Measurements from ENCODE around the gene EMILIN1. TPM values are rescaled to one million over a fixed set of nuclear protein-coding genes. Genes with fewer than 3 reads are reported as not detected.

Gene EMILIN1
- total RNA-seq: 305 and 366 TPM in 2 replicates

DNA sequence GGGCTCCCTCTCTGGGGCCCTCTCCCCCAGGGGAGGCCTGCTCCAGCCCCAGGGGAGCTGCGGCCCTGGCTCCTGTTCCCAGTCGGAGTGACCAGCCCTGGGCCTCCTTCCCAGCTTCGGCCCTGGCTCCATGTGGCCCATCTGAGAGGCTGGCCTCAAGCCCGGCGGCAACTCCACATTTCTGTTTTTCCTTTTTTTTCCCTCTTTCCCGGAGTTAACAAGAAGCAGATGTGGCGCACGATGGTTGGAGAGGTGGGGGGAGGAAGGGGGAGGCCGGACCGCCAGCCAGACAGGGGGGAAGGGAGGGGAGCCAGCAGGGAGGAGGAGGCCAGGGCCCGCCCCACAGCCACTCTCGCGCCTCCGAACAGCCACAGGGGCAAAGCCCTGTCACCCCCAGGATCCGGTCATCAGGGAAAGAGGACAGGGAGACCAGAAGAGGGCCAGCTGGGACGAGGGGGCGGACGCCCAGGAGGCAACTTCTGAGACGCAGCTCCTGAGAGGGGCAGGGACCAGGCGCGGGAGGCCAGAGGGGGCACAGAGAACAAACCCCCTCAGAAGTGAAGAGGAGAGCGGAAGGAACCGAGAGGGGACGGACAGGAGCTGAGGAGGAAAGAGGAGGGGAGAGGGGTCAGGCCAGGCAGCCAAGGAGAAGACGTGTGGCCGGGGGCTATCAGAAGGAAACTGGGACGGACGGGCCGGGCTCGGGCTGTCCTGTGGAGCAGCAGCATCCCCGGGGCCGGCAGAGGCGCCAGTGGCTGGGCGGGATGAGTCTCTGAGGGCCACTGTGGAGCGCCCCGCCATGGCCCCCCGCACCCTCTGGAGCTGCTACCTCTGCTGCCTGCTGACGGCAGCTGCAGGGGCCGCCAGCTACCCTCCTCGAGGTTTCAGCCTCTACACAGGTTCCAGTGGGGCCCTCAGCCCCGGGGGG, at the start of gene EMILIN1:
Gene EMILIN1 (plus strand): TSS at position 349 of the 928 bp plus-strand sequence. CDS start 451 bp downstream, at position 800.

DNA sequence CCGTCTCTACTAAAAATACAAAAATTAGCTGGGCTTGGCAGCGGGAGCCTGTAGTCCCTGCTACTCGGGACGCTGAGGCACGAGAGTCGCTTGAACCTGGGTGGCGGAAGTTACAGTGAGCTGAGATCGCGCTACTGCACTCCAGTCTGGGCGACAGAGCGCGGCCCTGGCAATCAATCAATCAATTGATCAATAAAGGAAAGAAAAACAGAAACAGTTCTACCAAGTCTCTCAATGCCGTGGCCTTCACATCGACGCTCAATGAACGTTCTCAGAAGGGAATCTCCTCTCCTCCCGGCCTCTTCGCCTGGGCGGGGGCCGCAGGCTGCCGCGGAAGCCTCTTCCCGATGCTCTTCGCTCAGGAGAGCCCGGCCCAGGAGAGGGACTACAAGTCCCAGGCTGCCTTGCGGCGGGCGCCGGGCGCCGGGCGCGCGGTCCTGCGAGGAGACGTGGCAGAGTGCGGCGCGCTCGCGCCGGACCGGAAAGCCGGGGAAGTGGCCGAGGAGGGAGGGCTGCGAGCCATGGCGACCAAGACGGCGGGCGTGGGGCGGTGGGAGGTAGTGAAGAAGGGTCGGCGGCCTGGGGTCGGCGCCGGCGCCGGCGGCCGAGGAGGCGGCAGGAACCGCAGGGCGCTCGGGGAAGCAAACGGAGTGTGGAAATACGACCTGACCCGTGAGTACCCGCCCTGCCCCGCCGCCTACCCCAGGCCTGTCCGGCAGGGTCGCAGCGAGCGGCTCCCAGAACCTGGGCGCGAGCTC, 45.7 kb upstream of the EMILIN1 start, which contains the start of gene TMEM214:
Gene TMEM214 (plus strand): TSS at position 471 of the 758 bp plus-strand sequence. CDS start 51 bp downstream, at position 522.

DNA sequence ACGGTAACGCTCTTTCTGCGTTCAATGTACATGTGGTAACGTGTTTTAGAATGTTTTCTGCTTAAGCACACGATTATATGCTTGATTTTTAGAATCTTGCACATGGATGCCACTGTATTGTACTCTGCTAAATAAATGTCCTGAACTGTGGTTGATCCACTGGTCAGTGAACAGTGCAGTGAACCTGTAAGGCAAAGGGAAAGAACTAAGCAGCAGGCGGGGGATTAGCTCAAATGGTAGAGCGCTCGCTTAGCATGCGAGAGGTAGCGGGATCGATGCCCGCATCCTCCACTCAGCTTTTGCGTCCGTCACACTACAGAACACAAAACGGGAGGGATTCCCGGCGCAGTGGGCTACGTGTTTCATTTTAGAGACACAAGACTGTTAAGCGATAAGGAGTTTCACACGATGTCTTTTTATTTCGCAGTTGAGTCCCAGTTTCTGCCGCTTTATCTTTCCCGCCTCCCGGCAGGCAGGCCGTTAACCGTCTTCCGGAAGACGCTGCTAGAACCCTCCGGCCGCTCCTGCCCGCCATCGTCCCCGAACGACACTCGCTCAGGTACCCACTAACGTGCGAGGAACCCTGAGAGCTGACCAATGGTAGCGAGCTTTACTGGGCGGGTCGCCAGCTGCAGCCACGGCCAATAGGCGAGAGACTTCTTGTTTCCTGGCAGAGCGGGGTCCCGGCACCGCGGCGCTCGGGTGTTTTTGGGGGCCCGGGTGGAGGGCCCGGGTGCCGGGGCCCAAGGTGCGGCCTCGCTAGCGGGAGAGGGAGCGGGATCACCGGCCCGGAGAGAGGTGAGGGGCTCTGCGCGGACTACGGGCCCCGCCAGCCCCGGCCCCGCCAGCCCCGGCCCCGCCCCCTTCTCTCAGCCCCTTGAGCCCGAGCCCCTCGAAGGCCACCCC, 27.2 kb upstream of the EMILIN1 start, which contains the start of gene AGBL5:
Gene AGBL5 (plus strand): TSS at position 673 of the 906 bp plus-strand sequence. CDS start 1,291 bp downstream, outside the sequence.

GRCh38 chr2:27071277-27071989, 7.0 kb upstream of the EMILIN1 start, which contains the start of gene OST4:
OST4 (minus strand) TSS chr2:27071654.

GRCh38 chr2:27086724-27087593, 8.5 kb downstream of the EMILIN1 start, which contains the start of gene KHK:
KHK (plus strand) TSS chr2:27086772; CDS start chr2:27087260, 488 bp downstream.

GRCh38 chr2:27118525-27119329, 40.3 kb downstream of the EMILIN1 start, which contains the start of gene CGREF1:
CGREF1 (minus strand) TSS chr2:27119128; CDS start chr2:27104366, 14,762 bp downstream.

DNA sequence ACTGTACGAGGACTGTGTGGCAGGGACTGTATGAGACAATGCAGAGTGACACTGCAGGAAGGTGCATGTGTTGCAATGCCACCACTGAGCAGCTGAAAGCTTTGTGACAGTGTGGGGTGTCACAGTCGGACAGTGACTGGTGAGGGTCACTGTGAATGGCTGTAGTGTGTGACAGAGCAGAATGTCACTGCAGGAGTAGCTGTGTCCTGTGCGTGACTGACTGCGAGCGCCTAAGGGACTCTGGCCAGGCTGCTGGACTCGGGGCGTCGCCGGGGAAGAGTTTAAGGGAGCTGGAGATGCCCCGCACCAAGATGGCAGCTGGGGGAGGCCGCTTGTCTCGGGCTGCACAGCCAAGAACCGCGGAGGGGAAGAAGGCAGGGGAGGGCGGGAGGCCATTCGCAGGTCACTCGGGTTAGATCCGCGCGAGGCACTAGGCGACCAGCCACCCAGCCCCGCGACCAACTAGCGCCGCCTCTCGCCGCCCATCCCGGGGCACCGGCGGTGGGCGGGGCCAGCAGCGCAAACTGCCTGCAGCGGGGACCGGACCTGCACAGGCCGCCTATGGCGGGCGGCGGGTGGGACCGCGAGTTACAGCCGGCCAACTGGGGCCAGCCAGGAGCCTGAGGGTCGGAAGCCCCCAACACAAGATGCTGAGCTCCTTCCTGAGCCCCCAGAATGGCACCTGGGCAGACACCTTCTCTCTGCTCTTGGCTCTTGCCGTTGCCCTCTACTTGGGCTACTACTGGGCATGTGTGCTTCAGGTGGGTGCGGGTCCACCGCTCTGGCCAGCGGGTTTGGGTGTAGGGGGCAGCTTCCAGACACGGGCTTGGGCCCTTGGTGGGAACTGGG, 45.1 kb downstream of the EMILIN1 start, which contains the start of gene ABHD1:
Gene ABHD1 (plus strand): TSS at position 514 of the 849 bp plus-strand sequence. CDS start 134 bp downstream, at position 648.

DNA sequence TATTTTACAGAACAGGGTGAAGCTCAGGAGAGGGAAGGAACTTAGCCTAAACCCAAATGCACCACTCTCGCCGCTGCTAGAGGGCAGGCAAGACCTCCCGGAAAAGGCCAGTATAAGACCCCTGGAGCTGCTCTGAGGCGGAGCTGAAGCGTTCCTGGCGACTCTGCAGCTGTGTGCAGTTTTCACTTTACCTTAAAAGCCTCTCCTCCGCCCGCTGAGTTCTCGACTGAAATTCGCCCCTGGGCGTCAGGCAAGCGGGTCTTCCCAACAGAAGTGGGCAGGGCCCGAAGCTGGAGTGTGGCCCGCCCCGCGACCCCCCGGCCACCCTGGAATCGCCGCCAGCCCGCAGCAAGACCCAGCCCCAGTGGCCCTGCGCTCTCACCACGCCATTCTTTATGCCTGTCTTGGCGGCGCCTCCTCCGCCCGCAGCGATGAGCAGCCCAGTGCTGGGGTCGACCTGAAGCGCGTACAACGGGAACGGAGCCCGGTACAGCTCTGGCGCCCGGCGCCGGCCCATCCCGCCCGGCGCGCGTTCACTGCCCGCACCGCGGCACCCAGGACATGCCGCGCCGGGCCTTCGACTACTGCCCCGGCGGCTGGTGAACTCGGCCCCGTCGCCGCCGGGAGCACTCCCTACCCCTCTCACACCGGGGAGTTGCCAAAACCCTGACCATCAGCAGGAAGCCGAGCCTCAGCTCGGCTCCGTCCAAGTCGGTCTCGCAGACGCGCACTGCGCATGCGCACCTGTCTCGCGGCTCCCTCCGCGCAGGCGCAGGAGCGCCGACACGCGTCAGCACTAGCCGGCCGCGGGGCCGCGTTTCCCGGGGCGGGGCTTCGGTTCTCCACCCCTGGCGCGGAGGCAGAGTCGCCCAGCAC, 55.7 kb downstream of the EMILIN1 start, which contains the start of gene PREB:
Gene PREB (minus strand): TSS at position 732 of the 876 bp plus-strand sequence. CDS start 215 bp downstream, at position 517.

Other genes starting within 250 kb of the EMILIN1 start
- under 0.01 TPM in 1 of 2 replicates, not detected in the other for gene DPYSL5, start 230.5 kb upstream of the EMILIN1 start, total RNA-seq
- gene MAPRE3, start 108.0 kb upstream of the EMILIN1 start, total RNA-seq: 5.8 and 8.1 TPM in 2 replicates
- gene TMEM214, start 45.6 kb upstream of the EMILIN1 start, total RNA-seq: 33.7 and 38.5 TPM in 2 replicates
- 24.6 and 33.2 TPM in 2 replicates for gene AGBL5, start 26.9 kb upstream of the EMILIN1 start, total RNA-seq
- gene OST4, start 7.0 kb upstream of the EMILIN1 start, total RNA-seq: 409 and 544 TPM in 2 replicates
- gene KHK, start 8.2 kb downstream of the EMILIN1 start, total RNA-seq: 0.50 and 1.3 TPM in 2 replicates
- 3.6 and 6.1 TPM in 2 replicates for gene CGREF1, start 40.5 kb downstream of the EMILIN1 start, total RNA-seq
- under 0.01 and 0.15 TPM in 2 replicates for gene ABHD1, start 45.2 kb downstream of the EMILIN1 start, total RNA-seq
- 33.7 and 40.2 TPM in 2 replicates for gene PREB, start 56.0 kb downstream of the EMILIN1 start, total RNA-seq
- not detected in 2 replicates for gene PRR30, start 60.8 kb downstream of the EMILIN1 start, total RNA-seq
- not detected in 2 replicates for gene TCF23, start 70.4 kb downstream of the EMILIN1 start, total RNA-seq
- gene ATRAID, start 133.4 kb downstream of the EMILIN1 start, total RNA-seq: 197 and 218 TPM in 2 replicates
- 13.7 and 15.1 TPM in 2 replicates for gene SLC5A6, start 133.7 kb downstream of the EMILIN1 start, total RNA-seq
- gene CAD, start 138.8 kb downstream of the EMILIN1 start, total RNA-seq: 37.8 and 41.5 TPM in 2 replicates
- gene SLC30A3, start 184.4 kb downstream of the EMILIN1 start, total RNA-seq: 0.15 and 0.50 TPM in 2 replicates
- not detected in 2 replicates for gene DNAJC5G, start 196.8 kb downstream of the EMILIN1 start, total RNA-seq
- under 0.01 TPM in 1 of 2 replicates, not detected in the other for gene TRIM54, start 203.8 kb downstream of the EMILIN1 start, total RNA-seq
- gene UCN, start 229.8 kb downstream of the EMILIN1 start, total RNA-seq: 1.5 and 1.8 TPM in 2 replicates
- gene MPV17, start 244.5 kb downstream of the EMILIN1 start, total RNA-seq: 111 and 117 TPM in 2 replicates